GM18951 (cell line): ENCODE data around the gene CHCHD3.

Experiments used
- POLR2A ChIP-seq: IDR thresholded peaks from 4 replicates; pipeline ENCODE4 v1.6.1; 2011; ENCODE audit warnings: mild to moderate bottlenecking; ENCODE audit not compliant: insufficient read length, insufficient read depth; ENCODE audit errors: extremely low read depth
- in situ Hi-C: fragments of 300-500 bp; cut with MboI; formaldehyde crosslinking; loops from one replicate; pipeline ENCODE4 v1.12.0; 2022; ENCODE audit warnings: low sequenced_read_pairs, mixed read lengths, inconsistent platforms; ENCODE audit not compliant: unreplicated experiment

Gene CHCHD3

GRCh38 chr7:132846086-132846485, 235.8 kb downstream of the CHCHD3 start:
- no peak for TF ChIP-seq POLR2A
- in situ Hi-C loops: no loop called here

- no peak for TF ChIP-seq POLR2A
- in situ Hi-C loops: no loop called here
Observed at GRCh38 chr7:132842478-132842877, 239.4 kb downstream of the CHCHD3 start.

- in situ Hi-C loops: no loop called here
- TF ChIP-seq POLR2A: no peak
Observed at GRCh38 chr7:132840199-132840598, 241.7 kb downstream of the CHCHD3 start.

- in situ Hi-C loops: no loop called here
Observed at GRCh38 chr7:132838313-132838712, 243.6 kb downstream of the CHCHD3 start.

GRCh38 chr7:132837529-132837928, 244.4 kb downstream of the CHCHD3 start:
- no peak for TF ChIP-seq POLR2A
- in situ Hi-C loops: no loop called here

More at GRCh38 chr7:132838313-132838712, 243.6 kb downstream of the CHCHD3 start:
- no peak for TF ChIP-seq POLR2A

GRCh38 chr7:132836746-132837145, 245.1 kb downstream of the CHCHD3 start:
- TF ChIP-seq POLR2A: no peak
- in situ Hi-C loops: no loop called here

GRCh38 chr7:132830941-132831340, 250.9 kb downstream of the CHCHD3 start:
- in situ Hi-C loops: no loop called here
- TF ChIP-seq POLR2A: no peak

GRCh38 chr7:132828502-132828901, 253.4 kb downstream of the CHCHD3 start:
- in situ Hi-C loops: no loop called here
- no peak for TF ChIP-seq POLR2A

- TF ChIP-seq POLR2A: no peak
- in situ Hi-C loops: no loop called here
Observed at GRCh38 chr7:132825932-132826835, 255.7 kb downstream of the CHCHD3 start.

GRCh38 chr7:132825222-132825621, 256.7 kb downstream of the CHCHD3 start:
- no peak for TF ChIP-seq POLR2A
- in situ Hi-C loops: no loop called here

- TF ChIP-seq POLR2A: no peak
- in situ Hi-C loops: no loop called here
Observed at GRCh38 chr7:132819648-132820047, 262.2 kb downstream of the CHCHD3 start.

GRCh38 chr7:132817949-132818348, 263.9 kb downstream of the CHCHD3 start:
- in situ Hi-C loops: no loop called here
- no peak for TF ChIP-seq POLR2A

GRCh38 chr7:132815696-132816311, 266.1 kb downstream of the CHCHD3 start:
- TF ChIP-seq POLR2A: no peak
- in situ Hi-C loops: no loop called here

- in situ Hi-C loops: no loop called here
Observed at GRCh38 chr7:132815130-132815529, 266.8 kb downstream of the CHCHD3 start.

GRCh38 chr7:132810561-132810960, 271.3 kb downstream of the CHCHD3 start:
- TF ChIP-seq POLR2A: no peak
- in situ Hi-C loops: no loop called here

More at GRCh38 chr7:132815130-132815529, 266.8 kb downstream of the CHCHD3 start:
- no peak for TF ChIP-seq POLR2A
